GM18517 (cell line): ENCODE data around the gene SAFB2.

Experiments
- ATAC-seq: cut with Tn5 transposase; IDR thresholded peaks from one replicate; pipeline ENCODE4 v1.9.1; 2021; ENCODE audit warnings: mild to moderate bottlenecking, moderate library complexity; ENCODE audit not compliant: unreplicated experiment

The SAFB2 gene

GRCh38 chr19:5585461-5586299 is 36.9 kb downstream of the SAFB2 start:
- no peak for ATAC-seq

GRCh38 chr19:5580161-5580571 is 42.4 kb downstream of the SAFB2 start:
- no peak for ATAC-seq

- ATAC-seq = no peak
Measured at GRCh38 chr19:5579697-5580096, 42.9 kb downstream of the SAFB2 start.

DNA sequence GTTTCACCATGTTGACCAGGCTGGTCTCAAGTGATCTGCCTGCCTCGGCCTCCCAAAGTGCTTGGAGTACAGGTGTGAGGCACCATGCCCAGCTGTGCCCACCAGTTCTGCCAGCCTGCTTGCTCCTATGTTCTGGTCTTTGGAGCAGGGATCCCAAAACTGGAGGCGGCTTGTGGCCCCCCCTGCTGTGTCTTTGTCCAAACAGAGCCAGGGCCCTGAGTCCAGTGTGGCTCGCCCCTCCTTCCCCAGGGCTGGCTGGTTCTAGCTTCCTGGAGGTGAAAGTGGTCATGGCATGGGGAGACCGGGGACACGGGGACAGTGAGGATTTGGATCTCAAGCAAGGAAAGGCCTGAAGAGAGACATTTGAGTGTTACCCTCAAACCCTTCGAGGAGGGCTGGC is 43.3 kb downstream of the SAFB2 start:
- ATAC-seq = no peak

DNA sequence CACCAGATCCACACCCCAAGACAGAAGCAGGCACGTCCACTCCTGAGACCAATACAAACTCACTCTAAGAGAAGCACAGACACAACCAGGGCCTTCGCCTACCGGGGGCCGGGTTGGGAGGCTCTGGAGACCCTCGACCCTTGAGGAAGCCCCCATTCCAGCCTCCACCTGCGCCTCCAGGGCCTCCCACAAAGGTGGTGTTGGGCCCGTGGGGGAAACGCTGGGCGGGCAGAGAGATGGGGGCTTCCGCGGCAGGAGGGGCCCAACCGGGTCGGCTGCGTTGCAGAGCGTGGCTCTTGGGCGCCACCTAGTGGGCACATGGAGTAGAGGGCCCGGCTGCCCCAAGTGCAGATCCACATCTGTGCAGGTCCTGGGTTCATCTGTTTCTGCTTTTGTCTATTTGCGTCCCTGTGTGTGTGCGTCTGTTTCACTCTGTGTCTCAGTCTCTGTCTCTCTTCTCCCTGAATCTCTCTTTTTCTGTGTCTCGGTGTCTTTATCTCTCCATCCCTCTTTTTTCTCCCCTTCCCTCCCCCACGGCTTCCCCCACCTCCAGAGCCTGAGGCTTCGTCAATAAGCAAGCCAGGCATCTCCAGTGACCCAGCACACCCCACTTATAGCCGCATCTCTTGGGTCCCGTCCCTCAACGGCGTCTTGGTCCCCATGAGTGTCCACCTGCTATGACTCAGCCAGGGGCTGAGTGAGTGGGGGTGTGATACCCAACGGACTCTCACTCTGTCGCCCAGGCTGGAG is 44.3 kb downstream of the SAFB2 start:
- no peak for ATAC-seq

- no peak for ATAC-seq
Measured at GRCh38 chr19:5575590-5575989, 47.0 kb downstream of the SAFB2 start.

DNA sequence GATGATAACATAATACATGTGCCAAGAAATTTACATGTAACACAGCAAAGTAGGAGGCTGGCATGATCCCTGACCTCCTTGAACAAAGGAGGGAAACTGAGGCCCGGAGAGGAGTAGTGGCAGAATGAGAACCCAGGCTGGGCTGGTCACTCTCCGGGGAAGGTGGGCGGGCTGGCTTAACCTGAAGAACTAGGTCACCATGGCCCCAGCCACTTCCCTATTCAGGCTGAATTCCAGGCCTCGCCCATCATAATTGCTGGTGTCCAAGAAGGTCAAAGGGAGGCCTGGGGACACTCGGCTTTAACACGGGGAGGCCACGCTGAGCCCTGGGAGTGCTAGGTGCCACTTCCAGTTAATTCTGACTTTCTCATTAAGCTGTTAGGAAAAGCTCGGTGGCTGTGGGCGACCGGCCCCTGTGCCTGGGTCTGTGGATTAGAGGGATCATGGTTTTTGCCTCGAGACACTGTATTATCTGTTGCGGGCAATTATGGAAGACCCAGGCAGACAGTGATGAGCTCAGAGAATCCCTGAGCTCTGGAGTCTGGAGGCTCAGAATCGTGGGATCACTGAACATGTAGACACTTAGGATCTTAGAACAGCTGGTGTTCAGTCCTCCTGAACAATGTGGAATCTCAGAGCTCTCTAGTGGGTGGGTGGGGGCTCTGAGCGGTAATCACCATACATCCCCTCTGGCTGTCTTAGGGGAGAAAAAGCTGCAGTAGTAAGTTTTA is 49.9 kb downstream of the SAFB2 start:
- ATAC-seq = no peak

DNA sequence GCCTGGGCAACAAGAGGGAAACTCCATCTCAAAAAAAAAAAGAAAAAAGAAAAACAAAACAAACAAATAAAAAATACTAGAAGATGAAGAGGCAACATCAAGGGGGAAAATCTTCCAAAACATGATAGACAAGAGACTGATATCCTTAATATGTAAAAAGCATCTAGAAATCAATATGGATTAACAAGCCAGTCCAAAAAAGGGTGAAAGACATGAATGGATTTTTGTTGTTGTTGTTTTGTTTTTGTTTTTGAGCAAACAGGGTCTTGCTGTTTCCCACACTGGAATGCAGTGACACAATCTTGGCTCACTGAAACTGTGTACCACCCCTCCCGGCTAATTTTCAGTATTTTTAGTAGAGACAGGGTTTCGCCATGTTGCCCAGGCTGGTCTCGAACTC is 50.8 kb downstream of the SAFB2 start:
- no peak for ATAC-seq

GRCh38 chr19:5567970-5568407 is 54.6 kb downstream of the SAFB2 start:
- ATAC-seq = no peak

DNA sequence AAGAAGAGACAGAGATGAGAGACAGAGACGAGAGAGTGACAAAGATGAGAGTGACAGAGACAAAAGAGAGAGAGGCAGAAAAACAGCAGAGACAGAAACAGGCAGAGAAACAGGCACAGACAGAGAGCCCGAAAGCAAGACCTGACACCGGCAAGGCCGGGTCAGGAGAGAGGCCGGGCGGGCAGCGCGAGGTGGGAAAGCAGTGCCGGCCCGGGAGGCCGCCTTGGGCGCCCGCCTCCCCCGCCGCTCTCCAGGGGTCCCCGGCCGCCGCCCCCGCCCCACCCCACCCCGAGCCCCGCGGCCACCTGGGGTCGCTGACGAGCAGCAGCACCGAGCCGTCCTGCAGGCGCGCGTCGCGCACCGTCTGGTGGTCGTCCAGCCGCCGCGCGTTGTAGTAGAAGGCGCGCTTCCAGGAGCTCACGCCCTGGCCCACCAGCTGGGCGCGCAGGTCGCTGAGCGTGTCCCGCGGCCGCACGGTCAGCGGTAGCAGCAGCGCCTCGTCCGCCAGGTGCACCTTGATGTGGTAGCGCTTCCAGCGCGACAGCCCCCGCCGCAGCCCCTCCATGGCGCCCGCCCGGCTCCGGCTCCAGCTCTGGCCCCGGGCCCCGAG is 55.1 kb downstream of the SAFB2 start, which contains the start of gene TINCR:
TSS of gene TINCR (minus strand) at position 594 of the 610 bp plus-strand sequence.
- no peak for ATAC-seq

DNA sequence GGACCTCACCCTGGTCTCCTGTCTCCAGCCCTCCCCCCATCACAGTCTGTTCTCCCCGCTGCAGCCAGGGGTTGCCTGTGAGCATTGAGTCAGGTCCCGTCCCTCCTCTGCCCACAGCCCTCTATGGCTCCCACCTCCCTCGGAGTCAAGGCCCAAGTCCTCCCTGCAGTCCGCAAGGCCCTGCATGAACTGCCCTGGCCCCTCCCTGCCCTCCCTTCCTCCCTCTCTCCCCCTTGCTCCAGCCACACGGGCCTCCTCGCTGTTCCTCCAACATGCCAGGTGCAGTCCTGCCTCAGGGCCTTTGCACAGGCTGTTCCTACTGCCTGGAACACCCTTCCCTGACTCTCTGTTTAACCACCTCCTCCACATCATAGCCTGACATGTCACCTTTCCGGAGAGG is 57.6 kb downstream of the SAFB2 start:
- no peak for ATAC-seq

DNA sequence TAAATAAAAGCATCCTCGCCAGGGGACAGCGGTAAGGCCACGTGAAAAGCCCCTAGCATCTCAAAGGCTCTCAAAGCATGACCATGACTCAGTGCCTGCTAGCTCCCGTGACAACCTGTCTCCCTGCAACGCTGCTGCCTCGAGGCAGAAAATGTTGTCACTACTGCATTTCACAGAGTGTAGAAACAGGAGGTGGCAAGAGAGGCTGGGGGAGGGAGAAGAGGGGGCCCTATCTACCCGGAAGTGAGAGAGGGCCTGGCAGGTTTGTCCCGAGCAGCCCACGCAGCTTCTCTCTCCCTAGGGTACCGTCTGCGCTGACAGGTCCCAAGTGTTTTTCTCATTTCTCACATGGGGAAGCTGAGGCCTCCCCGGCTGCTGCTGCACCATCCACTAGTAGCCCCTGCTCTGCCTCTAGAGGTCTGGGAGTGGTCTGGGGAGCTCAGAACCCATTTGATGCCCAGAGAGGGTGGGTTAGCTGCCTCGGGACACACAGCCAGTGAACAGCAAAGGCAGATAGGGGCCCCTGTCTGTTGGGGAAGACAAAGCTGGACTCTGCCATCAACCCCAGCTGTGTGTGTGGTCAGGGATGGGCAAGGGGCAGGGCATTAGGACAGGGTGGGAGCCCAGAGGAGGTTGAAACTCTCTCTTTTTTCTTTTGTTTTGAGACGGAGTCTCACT is 58.5 kb downstream of the SAFB2 start:
- ATAC-seq = no peak

DNA sequence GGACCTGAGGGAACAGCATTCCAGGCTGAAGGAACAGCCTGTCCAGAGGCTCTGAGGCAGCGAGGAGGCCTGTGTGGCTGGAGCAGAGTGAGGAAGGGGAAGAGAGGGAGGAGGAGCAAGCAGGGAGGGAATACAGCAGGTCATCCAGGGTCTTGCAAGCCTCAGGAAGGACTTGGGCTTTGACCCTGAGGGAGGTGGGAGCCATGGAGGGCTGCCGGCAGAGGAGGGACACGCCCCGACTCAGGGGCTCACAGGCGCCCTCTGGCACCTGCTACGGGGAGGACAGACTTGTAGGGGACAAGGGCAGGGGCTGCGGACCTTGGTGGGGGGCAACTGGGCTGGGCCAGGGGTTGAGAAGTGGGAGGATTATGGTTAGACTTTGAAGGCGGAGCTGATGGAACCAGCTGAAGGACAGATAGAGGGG is 59.6 kb downstream of the SAFB2 start:
- no peak for ATAC-seq

DNA sequence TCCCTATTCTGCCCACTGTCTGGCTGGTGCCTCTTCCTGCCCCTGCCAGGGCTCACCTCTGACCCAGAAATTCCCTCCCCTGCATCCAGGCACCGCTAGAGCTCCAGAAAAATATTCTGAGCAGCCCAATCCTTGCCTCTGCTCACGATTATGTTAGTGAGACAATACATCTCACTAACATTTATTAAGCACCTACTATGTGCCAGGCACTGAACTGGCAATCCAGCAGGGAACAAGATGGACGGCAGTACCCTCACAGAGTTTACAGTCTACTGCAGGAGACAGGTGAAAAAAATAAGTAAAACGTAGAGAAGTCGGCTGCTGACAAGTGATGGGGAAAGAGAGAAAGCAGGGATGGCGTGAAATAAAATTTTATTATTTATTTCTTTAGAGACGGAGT is 60.3 kb downstream of the SAFB2 start:
- ATAC-seq = no peak

DNA sequence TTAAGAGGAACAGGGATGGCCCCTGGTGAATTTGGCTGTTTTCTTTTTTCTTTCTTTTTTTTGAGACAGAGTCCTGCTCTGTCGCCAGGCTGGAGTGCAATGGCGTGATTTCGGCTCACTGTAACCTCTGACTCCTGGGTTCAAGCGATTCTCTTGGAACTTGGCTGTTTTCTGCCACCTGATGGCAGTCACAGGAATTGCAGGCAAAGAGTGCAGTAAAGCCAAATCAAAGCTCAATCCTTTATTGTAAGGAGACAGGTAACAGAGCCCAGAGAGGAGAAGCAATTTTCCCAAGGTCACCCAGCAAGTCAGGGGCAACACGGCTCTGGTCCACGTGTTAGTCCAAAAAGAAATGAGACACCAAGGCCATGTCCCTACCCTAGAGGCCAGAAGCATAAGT is 61.0 kb downstream of the SAFB2 start:
- no peak for ATAC-seq

- ATAC-seq = no peak
Measured at GRCh38 chr19:5560156-5560555, 62.4 kb downstream of the SAFB2 start.

GRCh38 chr19:5559804-5560133 is 62.8 kb downstream of the SAFB2 start:
- no peak for ATAC-seq

- no peak for ATAC-seq
Measured at GRCh38 chr19:5558101-5558621, 64.4 kb downstream of the SAFB2 start.

DNA sequence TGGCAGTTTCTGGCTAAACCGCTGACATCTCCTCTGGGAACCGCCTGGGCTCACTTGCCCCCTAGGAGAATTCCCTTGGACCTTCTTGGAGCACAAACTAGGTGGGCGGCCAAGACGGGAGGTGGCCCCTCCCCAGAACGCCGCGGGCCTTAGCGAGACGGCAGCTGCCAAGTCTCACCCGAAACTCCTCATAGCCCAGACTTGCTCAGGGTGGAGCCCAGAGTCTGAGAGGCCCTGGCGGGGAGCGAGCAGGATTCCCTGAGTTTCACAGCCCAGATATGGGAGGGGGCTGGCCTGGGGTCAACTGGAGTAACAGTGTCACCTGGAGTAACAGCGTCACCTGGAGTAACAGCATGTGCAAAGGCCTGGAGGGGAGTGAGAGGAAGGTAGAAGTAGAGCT is 64.9 kb downstream of the SAFB2 start:
- ATAC-seq = no peak

GRCh38 chr19:5554828-5555227 is 67.7 kb downstream of the SAFB2 start:
- no peak for ATAC-seq
